GM10266 (cell line): ENCODE results near the gene SLC34A2.

Source experiments
- DNase-seq: peaks from one replicate; pipeline ENCODE4 v3.0.0; 2012; ENCODE audit errors: extremely low spot score
- TF ChIP-seq, protein P1 (sequence below): IDR thresholded peaks from 2 replicates; pipeline ENCODE4 v1.5.1; 2012; ENCODE audit warnings: mild to moderate bottlenecking, low read depth; ENCODE audit not compliant: control insufficient read depth, insufficient read depth; ENCODE audit errors: missing control alignments

The SLC34A2 gene

DNA sequence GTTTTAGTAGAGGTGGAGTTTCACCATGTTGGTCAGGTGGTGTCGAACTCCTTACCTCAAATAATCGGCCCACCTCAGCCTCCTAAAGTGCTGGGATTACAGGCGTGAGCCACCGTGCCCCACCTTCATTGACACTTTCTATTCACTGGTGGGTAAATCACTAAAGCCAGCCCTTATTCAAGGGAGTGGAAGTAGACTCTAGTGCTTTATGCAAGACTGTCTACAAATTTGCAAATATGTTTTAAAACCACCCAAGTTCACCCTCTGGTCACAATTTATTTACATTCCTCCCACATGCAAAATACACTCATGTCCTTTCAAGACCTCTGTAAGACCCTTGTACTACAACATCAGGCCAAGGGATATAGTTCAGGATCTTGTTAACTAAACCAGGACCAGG, 45.0 kb downstream of the SLC34A2 start:
- DNase-seq = no peak
- TF ChIP-seq, protein P1, sequence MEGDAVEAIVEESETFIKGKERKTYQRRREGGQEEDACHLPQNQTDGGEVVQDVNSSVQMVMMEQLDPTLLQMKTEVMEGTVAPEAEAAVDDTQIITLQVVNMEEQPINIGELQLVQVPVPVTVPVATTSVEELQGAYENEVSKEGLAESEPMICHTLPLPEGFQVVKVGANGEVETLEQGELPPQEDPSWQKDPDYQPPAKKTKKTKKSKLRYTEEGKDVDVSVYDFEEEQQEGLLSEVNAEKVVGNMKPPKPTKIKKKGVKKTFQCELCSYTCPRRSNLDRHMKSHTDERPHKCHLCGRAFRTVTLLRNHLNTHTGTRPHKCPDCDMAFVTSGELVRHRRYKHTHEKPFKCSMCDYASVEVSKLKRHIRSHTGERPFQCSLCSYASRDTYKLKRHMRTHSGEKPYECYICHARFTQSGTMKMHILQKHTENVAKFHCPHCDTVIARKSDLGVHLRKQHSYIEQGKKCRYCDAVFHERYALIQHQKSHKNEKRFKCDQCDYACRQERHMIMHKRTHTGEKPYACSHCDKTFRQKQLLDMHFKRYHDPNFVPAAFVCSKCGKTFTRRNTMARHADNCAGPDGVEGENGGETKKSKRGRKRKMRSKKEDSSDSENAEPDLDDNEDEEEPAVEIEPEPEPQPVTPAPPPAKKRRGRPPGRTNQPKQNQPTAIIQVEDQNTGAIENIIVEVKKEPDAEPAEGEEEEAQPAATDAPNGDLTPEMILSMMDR = no peak

DNA sequence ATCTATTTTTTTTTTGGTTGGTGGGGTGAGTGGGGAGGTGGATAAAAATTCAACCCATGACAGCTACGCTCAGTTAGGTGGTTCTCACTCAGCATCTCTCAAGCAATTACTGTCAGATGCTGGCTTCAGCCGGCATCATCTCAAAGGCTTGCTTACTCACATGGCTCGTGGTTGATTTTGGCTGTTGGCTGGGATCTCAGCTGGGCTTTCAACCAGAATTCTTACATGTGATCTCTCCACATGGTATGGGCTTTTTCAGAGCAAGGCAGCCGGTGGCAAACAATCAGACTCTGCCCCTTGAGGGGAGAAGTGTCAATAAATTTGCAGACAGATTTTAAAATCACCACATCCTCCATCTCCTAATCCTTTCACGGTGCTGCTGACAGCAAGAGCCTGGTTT, 47.2 kb downstream of the SLC34A2 start:
- TF ChIP-seq, protein P1 = no peak
- DNase-seq = no peak

DNA sequence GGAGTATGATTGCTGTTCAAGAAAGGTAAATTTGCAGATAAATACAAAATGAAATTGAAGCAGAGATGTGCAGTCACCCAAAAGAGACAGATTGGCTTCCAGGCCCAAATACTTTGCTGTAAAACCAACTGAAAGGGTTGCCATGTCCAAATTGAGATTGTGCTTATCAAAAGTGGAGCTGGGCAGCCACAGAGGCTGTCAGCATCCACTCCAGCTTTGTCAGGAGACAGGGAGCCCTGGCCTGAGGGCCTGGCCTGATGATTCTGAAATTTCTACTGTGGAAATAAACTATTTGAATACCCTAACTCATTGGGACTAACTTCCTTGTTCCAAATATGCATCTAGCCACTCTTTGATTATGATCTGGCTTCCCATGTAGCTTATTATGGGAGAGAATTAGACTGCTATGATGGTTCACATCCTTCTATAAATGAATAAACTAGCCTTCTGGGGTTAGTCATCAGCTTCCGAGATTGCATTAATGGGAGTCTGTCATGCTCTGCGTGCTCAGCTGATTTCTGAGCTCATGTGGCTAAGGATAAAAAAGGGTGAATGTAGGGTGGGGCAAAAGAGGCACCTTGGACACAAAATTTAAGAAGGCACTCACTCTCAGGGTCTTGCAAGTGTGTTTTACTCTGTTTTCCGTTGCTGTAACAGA, 48.2 kb downstream of the SLC34A2 start:
- DNase-seq = no peak
- TF ChIP-seq, protein P1 = no peak

DNA sequence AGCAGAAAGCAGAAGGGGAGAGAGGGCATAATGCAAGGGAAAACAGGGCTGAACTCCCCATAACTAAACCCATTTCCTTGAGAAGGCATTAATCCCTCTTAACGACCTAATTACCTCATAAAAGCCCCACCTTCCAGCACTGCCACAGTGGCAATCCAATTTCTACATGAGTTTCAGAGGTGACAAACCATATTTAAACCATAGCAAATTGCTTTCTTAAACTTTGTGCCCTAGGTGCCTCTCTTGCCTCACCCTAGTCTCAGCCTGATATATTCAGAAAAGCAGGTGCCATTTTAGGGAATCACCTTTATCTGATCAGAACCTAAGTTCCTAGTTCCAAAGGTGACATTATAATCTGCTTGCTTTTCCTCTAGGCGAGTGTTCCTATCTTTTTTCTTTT, 48.9 kb downstream of the SLC34A2 start:
- no peak for DNase-seq
- TF ChIP-seq, protein P1 = no peak

DNA sequence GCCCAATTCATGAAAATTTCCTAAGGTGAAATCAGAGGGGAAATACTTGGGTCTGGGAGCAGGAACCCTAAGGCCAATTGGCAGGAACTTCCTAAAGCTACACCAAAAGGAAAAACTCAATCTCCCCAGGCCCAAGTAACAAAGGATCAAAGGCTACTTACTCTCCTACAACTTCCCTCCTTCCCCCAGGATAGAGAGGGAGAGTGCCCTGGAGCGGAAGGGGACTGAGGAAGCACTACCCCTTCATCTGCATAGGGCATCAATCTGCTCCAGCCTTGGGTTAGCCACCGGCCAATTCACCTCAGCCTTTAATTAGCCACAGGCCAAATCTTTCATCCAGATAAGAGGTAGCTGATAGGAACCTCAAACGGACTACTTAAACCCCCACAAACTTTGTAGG, 55.0 kb downstream of the SLC34A2 start:
- TF ChIP-seq, protein P1 = no peak
- no peak for DNase-seq

DNA sequence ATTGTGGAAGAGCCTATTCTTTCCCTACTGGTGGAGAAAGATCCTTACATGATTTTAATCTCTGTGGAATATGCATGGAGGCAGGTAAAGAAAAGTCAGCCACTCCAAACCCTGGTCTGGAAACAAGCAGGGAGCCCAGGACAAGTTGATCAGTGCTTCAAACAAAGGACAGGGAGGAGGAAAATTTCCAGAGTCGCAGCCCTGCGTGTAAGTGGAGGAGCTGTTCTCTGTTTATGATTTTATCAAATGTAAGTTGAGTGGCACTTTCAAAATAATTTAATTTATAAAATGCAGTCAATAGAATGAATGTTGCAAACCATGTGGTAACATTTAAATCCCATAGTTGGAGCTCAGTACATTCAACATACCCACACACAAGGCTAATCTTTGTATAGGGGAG, 57.0 kb downstream of the SLC34A2 start:
- no peak for DNase-seq
- TF ChIP-seq, protein P1 = no peak

DNA sequence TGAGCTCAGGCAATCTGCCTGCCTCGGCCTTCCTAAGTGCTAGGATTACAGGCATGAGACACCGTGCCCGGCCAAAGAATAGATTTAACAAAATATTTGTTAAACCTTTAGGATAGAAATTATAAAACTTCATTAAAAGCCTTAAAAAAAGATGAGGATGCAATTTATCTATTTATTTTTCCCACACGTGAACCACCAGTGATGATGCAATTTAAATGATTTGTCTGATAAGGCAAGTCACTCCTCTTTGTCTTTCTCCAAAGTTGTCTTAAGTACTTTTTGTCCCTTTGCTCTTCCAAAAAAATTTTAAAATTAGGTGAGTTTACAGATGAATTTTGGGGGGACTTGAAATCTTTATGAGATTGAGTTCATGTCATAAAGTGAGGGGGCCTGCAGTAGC, 58.2 kb downstream of the SLC34A2 start:
- DNase-seq = no peak
- TF ChIP-seq, protein P1 = no peak
